BLaER1 treated with 17β-estradiol and CSF1 and Interleukin-3, amounts not matched to agents 10 nM and 100 nM (cell line): ENCODE measurements around the gene NCSTN.

Source experiments
- H3K27ac ChIP-seq, 11 experiments: shearing (Covaris generic); formaldehyde crosslinking; 2 replicates each; pipeline ENCODE4 v1.8.1; 2022
- H3K27me3 ChIP-seq, 11 experiments: shearing (Covaris generic); formaldehyde crosslinking; 2 replicates each; pipeline ENCODE4 v1.8.1; 2022
- H3K36me3 ChIP-seq, 11 experiments: shearing (Covaris generic); formaldehyde crosslinking; 2 replicates each; pipeline ENCODE4 v1.8.1; 2022
- H3K4me1 ChIP-seq, 10 experiments: shearing (Covaris generic); formaldehyde crosslinking; 2 replicates each; pipeline ENCODE4 v1.8.1; 2022
- H3K4me2 ChIP-seq, 11 experiments: shearing (Covaris generic); formaldehyde crosslinking; 2 replicates each; pipeline ENCODE4 v1.8.1; 2022
- H3K4me3 ChIP-seq, 10 experiments: shearing (Covaris generic); formaldehyde crosslinking; 2 replicates each; pipeline ENCODE4 v1.8.1; 2022
- H3K9ac ChIP-seq, 11 experiments: shearing (Covaris generic); formaldehyde crosslinking; 2 replicates each; pipeline ENCODE4 v1.8.1; 2022
- H3K9me3 ChIP-seq, 11 experiments: shearing (Covaris generic); formaldehyde crosslinking; replicated peaks in 1 of 11; 2 replicates each; pipeline ENCODE4 v1.8.1; 2022
- H4K20me1 ChIP-seq, 11 experiments: shearing (Covaris generic); formaldehyde crosslinking; 2 replicates each; pipeline ENCODE4 v1.8.1; 2022
- Cebpa-rat ChIP-seq, 11 experiments: shearing (Covaris generic); IDR thresholded peaks; 2 replicates each; pipeline ENCODE4 v1.8.1; 2022

Gene NCSTN

DNA sequence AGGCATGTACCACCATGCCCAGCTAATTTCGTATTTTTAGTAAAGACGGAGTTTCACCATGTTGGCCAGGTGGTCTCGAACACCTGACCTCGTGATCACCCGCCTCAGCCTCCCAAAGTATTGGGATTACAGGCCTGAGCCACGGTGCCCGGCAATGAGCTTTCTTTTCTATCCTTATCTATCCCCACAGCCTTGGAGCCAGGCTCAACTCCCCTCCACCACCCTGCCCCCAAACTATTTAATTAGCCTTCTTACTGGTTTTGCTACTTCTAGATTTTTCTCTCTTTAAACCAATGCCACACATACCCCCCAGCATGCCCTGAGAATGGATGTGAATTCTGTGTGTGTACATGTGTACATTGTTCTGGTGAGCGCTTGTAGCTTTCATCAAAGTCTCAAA is 51.5 kb downstream of the NCSTN start:
- H3K9ac ChIP-seq: no peak overlapping the region
- no peak overlapping the region for H3K4me2 ChIP-seq
- no peak for TF ChIP-seq Cebpa-rat (IDR thresholded peaks at IDR 0.05)
- H3K27me3 ChIP-seq: no peaks in the 10 kb centered on the region
- H3K4me3 ChIP-seq: no peak overlapping the region
- H4K20me1 ChIP-seq: no peaks in the 10 kb centered on the region
- H3K27ac ChIP-seq: no peak overlapping the region
- H3K4me1 ChIP-seq: peaks cover 3 to 15% (median 11%) of the 10 kb centered on the region in 10 experiments; a peak in 19 of 20 replicates
- H3K9me3 ChIP-seq: no peaks in the 10 kb centered on the region; a peak in 1 of 22 replicates
- H3K36me3 ChIP-seq: no peaks in the 10 kb centered on the region

DNA sequence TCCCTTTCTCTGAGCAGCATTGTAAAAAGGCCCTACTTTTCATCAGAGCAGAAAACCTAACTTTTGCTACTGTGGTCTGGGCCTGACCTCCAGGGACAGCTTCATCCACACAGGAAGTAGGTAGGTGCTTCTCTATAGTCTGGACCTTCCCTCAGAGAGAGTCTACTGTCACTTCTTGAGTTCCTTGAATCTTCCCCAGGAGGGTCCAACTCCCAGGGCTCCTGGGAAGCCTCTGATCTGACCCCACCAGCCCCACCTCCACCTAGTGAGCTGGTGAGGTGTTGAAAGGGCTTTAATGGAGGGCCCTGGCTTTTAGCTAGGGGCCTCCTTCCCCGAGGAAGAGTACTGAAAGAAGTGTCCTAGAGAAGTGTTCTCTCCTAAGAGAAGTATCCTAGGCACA is 54.5 kb downstream of the NCSTN start:
- Histone ChIP-seq H3K9ac (no peak overlapping the region), H3K9me3 (no peaks in the 10 kb centered on the region), H3K27me3 (no peaks in the 10 kb centered on the region), H3K36me3 (no peaks in the 10 kb centered on the region), H3K4me2 (peak overlapping the region in 6 of 11 experiments; percentile 1 to 29 (median 7); a peak in 7 of 22 replicates), H3K4me1 (peaks cover 22 to 35% (median 32%) of the 10 kb centered on the region in 10 experiments), H3K4me3 (no peak overlapping the region), H3K27ac (no peak overlapping the region), H4K20me1 (no peaks in the 10 kb centered on the region)
- TF ChIP-seq Cebpa-rat (IDR thresholded peaks at IDR 0.05): no peak

DNA sequence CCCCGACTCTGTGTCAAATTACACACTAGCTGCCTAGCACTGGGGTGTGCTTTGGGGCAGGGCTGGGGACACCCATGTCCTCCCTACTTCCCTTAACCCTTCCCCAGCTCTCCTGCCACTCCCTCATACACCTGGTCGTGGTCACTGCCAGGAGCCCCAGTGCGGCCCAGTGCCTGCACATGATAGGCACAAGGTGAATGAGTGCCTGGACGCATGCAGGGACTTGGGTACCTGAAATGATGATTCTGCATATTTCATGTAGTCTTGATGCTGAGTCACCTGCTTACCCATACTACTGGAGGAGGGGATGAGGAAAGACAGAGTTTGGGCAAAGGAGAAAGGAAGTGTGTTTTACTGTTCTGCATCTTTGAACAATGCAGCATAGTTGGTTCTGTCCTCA is 55.6 kb downstream of the NCSTN start:
- H3K27ac ChIP-seq: no peak overlapping the region
- no peaks in the 10 kb centered on the region for H3K9me3 ChIP-seq
- no peak overlapping the region for H3K4me3 ChIP-seq
- H3K36me3 ChIP-seq: no peaks in the 10 kb centered on the region
- H4K20me1 ChIP-seq: no peaks in the 10 kb centered on the region
- peak overlapping the region in 4 of 11 experiments; percentile 81 to 98 (median 92); a peak in 2 of 22 replicates for H3K4me2 ChIP-seq
- H3K27me3 ChIP-seq: no peaks in the 10 kb centered on the region
- H3K9ac ChIP-seq: no peak overlapping the region
- TF ChIP-seq Cebpa-rat (IDR thresholded peaks at IDR 0.05): no peak
- peaks cover 33 to 47% (median 43%) of the 10 kb centered on the region in 10 experiments for H3K4me1 ChIP-seq

DNA sequence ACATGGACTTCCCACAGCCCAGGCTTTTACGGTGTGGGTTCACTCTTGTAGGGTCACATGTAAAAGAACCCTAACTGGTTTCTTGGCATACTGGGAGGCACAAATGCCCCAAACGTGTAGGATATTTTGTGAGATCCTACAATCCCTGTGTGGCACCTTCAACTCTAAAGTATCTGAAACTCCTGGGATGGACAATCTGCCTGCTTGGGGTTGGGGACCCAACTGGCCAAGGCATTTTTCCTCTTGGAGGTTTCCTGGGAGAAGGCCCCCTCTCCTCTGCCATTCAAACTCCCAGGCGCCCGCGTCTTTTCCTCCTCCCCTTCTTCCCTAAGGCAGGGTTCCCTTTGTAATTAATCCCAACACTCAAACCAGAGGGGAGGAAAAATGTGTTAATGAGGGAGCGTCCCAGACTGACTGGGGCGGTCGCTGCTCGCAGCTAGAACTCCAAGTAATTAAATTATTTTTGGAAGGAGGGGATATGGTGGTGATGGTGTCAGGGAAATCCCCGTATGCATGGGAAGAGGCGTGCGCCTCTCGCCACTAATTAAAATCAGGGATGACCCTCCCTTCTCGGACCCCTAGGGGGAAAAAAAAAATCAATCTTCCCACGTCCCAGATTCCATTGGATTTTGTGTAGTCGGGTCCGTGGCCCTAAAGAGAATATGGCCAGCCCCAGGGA is 56.5 kb downstream of the NCSTN start:
- Histone ChIP-seq H3K9me3 (no peaks in the 10 kb centered on the region), H3K4me2 (peak overlapping the region; percentile 81 to 98 (median 93)), H3K36me3 (no peaks in the 10 kb centered on the region), H3K9ac (peak overlapping the region; percentile 70 to 91 (median 89); a peak in 21 of 22 replicates), H3K4me3 (peak overlapping the region; percentile 71 to 91 (median 86); a peak in 19 of 20 replicates), H3K4me1 (peaks cover 42 to 56% (median 51%) of the 10 kb centered on the region in 10 experiments), H4K20me1 (no peaks in the 10 kb centered on the region), H3K27ac (peak overlapping the region; percentile 30 to 90 (median 84); a peak in 21 of 22 replicates), H3K27me3 (no peaks in the 10 kb centered on the region)
- no peak for TF ChIP-seq Cebpa-rat (IDR thresholded peaks at IDR 0.05)

DNA sequence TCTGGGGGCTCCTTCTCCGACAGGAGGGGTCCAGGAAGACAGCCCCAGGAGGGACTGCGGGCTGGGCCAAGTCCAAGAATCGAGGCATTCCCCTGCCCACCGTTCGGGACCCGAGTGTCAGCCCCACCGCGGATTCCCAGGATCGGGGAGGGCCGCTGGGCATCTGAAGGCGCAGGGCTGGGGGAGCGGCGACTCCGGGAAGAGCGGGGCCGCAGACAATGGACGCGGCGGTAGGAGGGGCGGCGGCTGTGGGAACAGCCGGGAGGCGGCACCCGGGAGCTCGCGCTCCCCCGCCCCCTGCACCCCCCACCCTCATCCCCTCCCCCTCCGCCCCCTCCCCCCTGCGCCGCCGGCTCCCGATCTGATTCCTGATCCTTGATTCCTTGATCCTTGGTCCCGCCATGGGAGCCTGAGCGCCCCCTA is 57.1 kb downstream of the NCSTN start, which contains the start of gene VANGL2:
Gene VANGL2 (plus strand): TSS at position 342 of the 423 bp plus-strand sequence. CDS start 15,274 bp downstream, outside the sequence.
- no peaks in the 10 kb centered on the region for H3K36me3 ChIP-seq
- H3K27ac ChIP-seq: peak within 1 kb of the TSS; percentile 65 to 90 (median 86); a peak in 21 of 22 replicates
- H3K9me3 ChIP-seq: no peaks in the 10 kb centered on the region
- H4K20me1 ChIP-seq: no peaks in the 10 kb centered on the region
- TF ChIP-seq Cebpa-rat (IDR thresholded peaks at IDR 0.05): no peak
- peak within 1 kb of the TSS; percentile 85 to 91 (median 89) for H3K9ac ChIP-seq
- peaks cover 43 to 58% (median 54%) of the 10 kb centered on the region in 10 experiments for H3K4me1 ChIP-seq
- peak within 1 kb of the TSS; percentile 71 to 91 (median 86) for H3K4me3 ChIP-seq
- peak within 1 kb of the TSS; percentile 85 to 98 (median 93) for H3K4me2 ChIP-seq
- H3K27me3 ChIP-seq: no peaks in the 10 kb centered on the region

DNA sequence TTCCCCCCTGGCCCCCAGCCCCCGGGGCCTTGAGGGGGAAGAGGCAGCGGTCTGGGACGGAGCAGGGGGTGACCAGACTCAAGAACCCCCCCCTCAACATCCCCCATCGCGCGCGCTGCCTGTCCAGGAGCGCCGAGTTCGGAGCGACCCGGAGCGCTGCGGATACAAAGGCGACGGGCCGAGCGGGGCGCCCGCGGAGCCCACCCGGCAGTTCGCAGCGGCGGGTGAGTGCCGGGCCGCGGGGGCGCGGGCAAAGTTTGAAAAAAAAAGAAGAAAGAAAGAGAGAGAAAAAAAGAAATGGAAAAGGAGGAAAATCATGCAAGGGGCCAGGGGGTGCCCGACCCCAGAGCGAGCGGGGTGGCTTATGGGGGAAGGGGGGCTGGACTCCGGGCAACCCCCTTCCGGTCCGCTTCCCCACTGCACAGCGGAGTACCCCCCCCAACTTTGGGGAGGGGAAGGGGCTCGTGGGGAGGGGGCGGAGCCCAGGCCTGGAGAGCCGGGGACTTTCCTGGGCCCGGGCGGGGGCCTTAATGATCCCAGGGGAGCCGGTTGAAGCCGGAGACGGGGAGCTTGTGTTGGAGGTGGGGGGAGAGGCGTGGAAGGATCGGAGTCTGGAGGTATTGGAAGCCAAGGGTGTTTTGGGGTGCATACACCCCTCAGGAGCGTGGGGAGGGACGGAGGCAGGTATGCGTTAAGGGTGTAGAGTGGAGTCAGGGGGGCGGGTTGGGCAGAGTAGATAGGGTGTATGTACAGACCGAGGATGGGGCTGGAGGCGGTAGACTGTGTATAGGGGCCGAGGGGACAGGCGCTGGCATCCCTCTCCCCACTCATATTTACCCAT is 57.7 kb downstream of the NCSTN start:
- Histone ChIP-seq H3K9ac (peak overlapping the region; percentile 85 to 91 (median 89)), H3K36me3 (no peaks in the 10 kb centered on the region), H3K9me3 (no peaks in the 10 kb centered on the region), H3K4me2 (peak overlapping the region; percentile 77 to 94 (median 90)), H3K4me3 (peak overlapping the region; percentile 71 to 91 (median 86)), H3K27me3 (no peaks in the 10 kb centered on the region), H3K4me1 (peaks cover 43 to 58% (median 54%) of the 10 kb centered on the region in 10 experiments), H4K20me1 (no peaks in the 10 kb centered on the region), H3K27ac (peak overlapping the region; percentile 65 to 90 (median 86); a peak in 21 of 22 replicates)
- TF ChIP-seq Cebpa-rat (IDR thresholded peaks at IDR 0.05): no peak

DNA sequence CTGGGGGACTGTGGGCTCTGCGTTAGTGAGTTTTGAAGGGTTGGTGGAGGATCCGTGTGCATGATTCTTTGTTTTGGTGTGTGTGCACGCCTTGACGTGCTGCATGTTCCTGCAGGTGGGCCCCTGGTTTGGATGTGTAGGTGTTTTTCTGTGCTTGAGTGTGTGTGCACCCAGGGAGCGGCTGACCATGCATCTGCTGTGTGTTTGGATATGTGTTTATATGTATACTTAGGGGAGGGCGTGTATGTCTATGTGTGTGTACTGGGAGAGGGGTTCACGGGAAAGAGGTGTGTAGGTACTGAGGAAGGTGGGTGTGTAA is 58.3 kb downstream of the NCSTN start:
- peak overlapping the region in 6 of 11 experiments; percentile 82 to 90 (median 86); a peak in 9 of 22 replicates for H3K27ac ChIP-seq
- H3K4me3 ChIP-seq: peak overlapping the region; percentile 71 to 91 (median 86)
- H3K9ac ChIP-seq: peak overlapping the region; percentile 85 to 91 (median 89); a peak in 20 of 22 replicates
- no peaks in the 10 kb centered on the region for H3K9me3 ChIP-seq
- peaks cover 43 to 58% (median 54%) of the 10 kb centered on the region in 10 experiments for H3K4me1 ChIP-seq
- peak overlapping the region; percentile 77 to 94 (median 90) for H3K4me2 ChIP-seq
- TF ChIP-seq Cebpa-rat (IDR thresholded peaks at IDR 0.05): no peak
- no peaks in the 10 kb centered on the region for H4K20me1 ChIP-seq
- no peaks in the 10 kb centered on the region for H3K36me3 ChIP-seq
- H3K27me3 ChIP-seq: no peaks in the 10 kb centered on the region

DNA sequence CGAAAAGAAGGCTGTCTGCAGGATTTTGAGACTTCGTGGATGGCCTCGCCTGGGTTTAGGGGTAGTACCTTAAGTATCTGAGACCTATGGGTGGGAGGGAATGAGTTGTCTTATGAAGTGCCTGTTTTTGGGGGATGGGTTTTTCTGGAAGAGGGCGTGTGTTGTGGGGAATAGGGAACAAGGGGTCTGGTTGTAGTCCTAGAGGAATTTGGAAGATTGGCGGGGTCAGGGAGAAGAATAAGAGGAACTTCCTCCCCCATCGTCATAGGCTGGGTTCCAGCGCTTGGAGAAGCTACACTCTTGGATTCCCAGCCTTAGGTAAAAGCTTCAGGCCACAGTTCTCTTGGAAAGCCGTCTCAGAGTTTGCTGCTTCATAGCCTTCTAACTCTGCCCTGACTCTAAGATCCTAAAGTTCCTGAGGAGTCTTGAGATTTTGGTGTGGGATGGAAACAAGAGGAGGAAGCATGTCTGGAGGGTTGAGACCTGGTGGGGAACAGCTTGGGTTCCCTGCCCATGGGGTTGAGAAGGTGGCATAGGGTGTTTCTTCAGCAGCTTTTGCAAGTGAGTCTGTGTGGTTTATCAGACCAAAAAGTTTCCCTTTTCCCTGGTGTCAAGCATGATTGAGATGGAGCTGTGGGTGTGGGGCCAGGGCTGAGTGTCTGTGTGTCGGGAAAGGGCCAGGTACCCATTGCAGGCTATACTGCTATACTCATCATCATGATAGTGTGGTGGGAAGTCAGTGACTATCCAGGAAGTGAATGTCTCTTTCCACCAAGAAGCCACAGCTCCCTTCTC is 59.0 kb downstream of the NCSTN start:
- Histone ChIP-seq H3K4me2 (peak overlapping the region; percentile 77 to 94 (median 90)), H3K4me1 (peaks cover 43 to 57% (median 54%) of the 10 kb centered on the region in 10 experiments), H3K9ac (peak overlapping the region in 2 of 11 experiments; percentile 89 to 91; a peak in 3 of 22 replicates), H3K4me3 (peak overlapping the region in 8 of 10 experiments; percentile 71 to 91 (median 88); a peak in 10 of 20 replicates), H4K20me1 (no peaks in the 10 kb centered on the region), H3K27me3 (no peaks in the 10 kb centered on the region), H3K27ac (no peak overlapping the region), H3K36me3 (no peaks in the 10 kb centered on the region), H3K9me3 (no peaks in the 10 kb centered on the region)
- no peak for TF ChIP-seq Cebpa-rat (IDR thresholded peaks at IDR 0.05)
